Spleen (tissue), 7 donors: ENCODE results near the gene DPF3.

Experiments
- CTCF ChIP-seq, 11 experiments: fragments of 200-600 bp in 7 of 11; fragments of 450-650 bp in 4 of 11; sonication (generic) in 4 of 11; IDR thresholded peaks in 8 of 11; conservative IDR thresholded peaks in 3 of 11; 1 replicate in 7 of 11; 2 replicates in 4 of 11; pipeline versions ENCODE4 v1.4.0 to v1.8.0; 2016 to 2021; ENCODE audit warnings: antibody characterized with exemption in 11 of 11, inconsistent platforms in 4 of 11, mild to moderate bottlenecking in 1 of 11
- POLR2A ChIP-seq, 3 donors: fragments of 450-650 bp; IDR thresholded peaks; one replicate each; pipeline ENCODE4 v1.5.1; 2017; ENCODE audit warnings: antibody characterized with exemption in 3 of 3, mild to moderate bottlenecking in 1 of 3
- POLR2AphosphoS5 ChIP-seq, 3 donors: sonication (generic); formaldehyde crosslinking; IDR thresholded peaks; one replicate each; pipeline ENCODE4 v1.5.1; 2017; ENCODE audit warnings: antibody characterized with exemption in 3 of 3
- donor health status: DM: no; HTN: no; CAD: no; lungs with moderate emphysema.
- donor health status: DM: no; HTN: no; CAD: no.
- donor health status: DM: no; HTN: no; CAD: no.

GRCh38 chr14:72876005-72876709 is 17.7 kb downstream of the DPF3 start:
- TF ChIP-seq POLR2AphosphoS5 (IDR thresholded peaks at IDR 0.05) (no peak), POLR2A (IDR thresholded peaks at IDR 0.05) (no peak), CTCF (IDR thresholded peaks at IDR 0.05 in 8 of 11, conservative IDR thresholded peaks at IDR 0.05 in 3 of 11) (no peak)
